Prostate gland (tissue), 2 donors: ENCODE results near the gene DSCAML1.

ENCODE experiments used
- POLR2A ChIP-seq: fragments of 450-650 bp; IDR thresholded peaks from one replicate; pipeline ENCODE4 v1.6.1; 2016; ENCODE audit warnings: antibody characterized with exemption, mild to moderate bottlenecking
- POLR2AphosphoS5 ChIP-seq: sonication (generic); formaldehyde crosslinking; IDR thresholded peaks from one replicate; pipeline ENCODE4 v1.6.1; 2017; ENCODE audit warnings: antibody characterized with exemption
- TF ChIP-seq, protein P1 (sequence below), 4 experiments: fragments of 200-600 bp in 2 of 4; fragments of 450-650 bp in 2 of 4; sonication (generic) in 2 of 4; IDR thresholded peaks; 1 replicate in 3 of 4; 2 replicates in 1 of 4; pipeline ENCODE4 v1.5.1; 2016 to 2019; ENCODE audit warnings: antibody characterized with exemption in 4 of 4, mild to moderate bottlenecking in 2 of 4, moderate library complexity in 2 of 4

DNA sequence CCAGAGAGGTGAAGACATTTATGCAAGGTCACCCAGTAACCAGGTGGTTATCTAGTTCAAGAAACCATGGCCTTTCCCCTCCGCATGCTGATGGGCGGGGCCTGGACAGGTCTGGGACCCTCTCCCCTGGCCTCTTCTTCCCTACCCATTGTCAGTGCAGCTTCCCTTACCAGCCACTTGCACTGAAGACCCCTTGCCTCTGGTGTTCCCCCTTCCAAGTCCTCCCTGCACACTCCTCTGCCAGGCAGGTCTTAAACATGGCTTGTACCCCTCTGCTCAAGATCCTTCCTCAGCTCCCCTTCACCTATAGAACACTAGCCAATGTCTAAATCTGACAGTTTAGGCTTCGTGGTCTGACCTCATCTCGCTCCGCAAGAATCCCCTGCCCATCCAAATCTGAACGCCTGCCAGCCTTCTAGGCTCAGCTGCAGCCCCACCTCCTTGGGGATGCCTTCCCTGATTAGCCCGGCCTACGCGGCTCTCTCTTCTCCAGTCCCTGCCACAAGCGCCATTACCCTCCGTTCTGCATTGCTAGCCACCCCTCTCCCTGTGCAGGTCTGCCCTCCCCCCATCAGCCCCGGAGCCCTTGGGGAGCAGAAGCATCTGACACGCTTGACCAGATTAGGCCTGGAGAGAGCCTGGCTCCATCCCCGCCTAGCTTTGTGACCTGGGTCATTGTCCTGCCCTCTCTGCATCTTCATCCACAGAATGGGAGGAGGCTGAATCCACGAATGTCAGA, 213.8 kb downstream of the DSCAML1 start:
- TF ChIP-seq, protein P1, sequence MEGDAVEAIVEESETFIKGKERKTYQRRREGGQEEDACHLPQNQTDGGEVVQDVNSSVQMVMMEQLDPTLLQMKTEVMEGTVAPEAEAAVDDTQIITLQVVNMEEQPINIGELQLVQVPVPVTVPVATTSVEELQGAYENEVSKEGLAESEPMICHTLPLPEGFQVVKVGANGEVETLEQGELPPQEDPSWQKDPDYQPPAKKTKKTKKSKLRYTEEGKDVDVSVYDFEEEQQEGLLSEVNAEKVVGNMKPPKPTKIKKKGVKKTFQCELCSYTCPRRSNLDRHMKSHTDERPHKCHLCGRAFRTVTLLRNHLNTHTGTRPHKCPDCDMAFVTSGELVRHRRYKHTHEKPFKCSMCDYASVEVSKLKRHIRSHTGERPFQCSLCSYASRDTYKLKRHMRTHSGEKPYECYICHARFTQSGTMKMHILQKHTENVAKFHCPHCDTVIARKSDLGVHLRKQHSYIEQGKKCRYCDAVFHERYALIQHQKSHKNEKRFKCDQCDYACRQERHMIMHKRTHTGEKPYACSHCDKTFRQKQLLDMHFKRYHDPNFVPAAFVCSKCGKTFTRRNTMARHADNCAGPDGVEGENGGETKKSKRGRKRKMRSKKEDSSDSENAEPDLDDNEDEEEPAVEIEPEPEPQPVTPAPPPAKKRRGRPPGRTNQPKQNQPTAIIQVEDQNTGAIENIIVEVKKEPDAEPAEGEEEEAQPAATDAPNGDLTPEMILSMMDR (IDR thresholded peaks at IDR 0.05), result no peak
- TF ChIP-seq POLR2A, result no peak
- no peak for TF ChIP-seq POLR2AphosphoS5
